ENCODE results near the gene ZNF672.
"Not testable (repeated sequence)": the region's sequence is repeated elsewhere in the genome, so short reads cannot be mapped to it uniquely, and the experiment has no call there.

Gene ZNF672

DNA sequence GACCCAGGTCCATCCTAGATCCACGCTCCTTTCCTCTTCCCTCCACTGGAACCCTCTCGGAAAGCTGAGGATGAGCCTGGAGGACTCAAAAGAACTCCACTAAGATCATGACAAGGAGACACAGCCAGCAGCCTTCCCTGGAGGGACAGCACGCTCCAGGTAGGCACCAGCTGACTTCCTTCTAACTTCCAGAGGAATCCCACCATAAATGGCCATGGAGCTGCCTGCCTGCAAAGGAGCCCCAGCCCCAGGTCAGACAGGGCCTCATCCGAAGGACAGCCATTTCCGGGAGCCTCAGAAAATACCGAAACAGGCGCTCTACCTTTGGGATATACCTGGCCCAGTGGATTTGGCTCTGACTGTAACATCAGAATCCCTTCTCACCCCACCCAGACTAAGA lies 16.4 kb upstream of the ZNF672 start:
- Histone ChIP-seq H3K9me3 (ENCODE audit: control insufficient read depth in 1 of 2, low read length in 2 of 2) (no peaks in the 10 kb centered on the region), H3K4me3 (ENCODE audit: low read depth in 1 of 2, low read length in 2 of 2) (no peak overlapping the region), H3K36me3 (ENCODE audit: control insufficient read depth in 1 of 2, insufficient read depth in 2 of 2, low read length in 2 of 2) (peaks cover 12 to 52% of the 10 kb centered on the region in 2 donors), H3K27me3 (ENCODE audit: control insufficient read depth in 1 of 2, insufficient read depth in 2 of 2, low read length in 2 of 2) (no peaks in the 10 kb centered on the region), H3K27ac (ENCODE audit: low read depth, low read length) (no peak overlapping the region), H3K4me1 (ENCODE audit: control insufficient read depth in 1 of 2, insufficient read depth in 2 of 2, low read length in 2 of 2) (peaks cover 32 to 48% of the 10 kb centered on the region in 2 donors), H3K9ac (ENCODE audit: low read depth in 1 of 2, low read length in 2 of 2) (no peak overlapping the region)

DNA sequence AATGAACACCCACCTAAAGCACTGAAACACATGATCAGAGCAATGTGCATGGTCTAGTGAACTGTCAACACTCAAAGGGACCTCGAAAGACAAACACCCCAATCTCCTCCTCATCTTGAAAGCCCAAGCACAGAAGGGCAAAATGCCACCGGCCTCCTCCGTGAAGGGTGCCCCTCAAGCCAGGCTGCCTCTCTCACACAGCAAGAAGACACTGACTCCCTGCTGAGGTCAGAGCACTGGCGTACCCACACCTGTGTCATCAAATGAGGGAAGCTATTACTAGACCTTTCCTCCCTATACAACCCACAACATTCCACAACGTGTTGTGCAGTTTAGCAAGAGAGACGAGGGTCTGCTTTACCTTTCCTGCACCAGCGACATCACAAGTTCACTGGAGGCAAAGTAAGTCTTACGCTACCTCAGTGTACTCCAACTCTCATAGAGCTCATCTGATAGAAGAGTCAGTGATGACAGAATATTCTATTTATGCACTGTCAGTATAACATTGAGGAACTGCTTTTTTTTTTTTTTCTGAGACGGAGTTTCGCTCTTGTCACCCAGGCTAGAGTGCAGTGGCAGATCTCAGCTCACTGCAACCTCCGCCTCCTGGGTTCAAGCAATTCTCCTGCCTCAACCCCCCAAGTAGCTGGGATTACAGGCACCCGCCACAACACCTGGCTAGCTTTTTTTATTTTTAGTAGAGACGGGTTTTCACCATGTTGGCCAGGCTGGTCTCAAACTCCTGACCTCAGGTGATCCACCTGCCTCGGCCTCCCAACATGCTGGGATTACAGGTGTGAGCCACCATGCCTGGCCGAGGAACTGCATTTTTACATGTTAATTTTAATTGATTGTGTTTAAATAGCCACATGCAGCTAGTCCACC lies 15.6 kb upstream of the ZNF672 start:
- Histone ChIP-seq H3K27me3 (ENCODE audit: control insufficient read depth in 1 of 2, insufficient read depth in 2 of 2, low read length in 2 of 2) (no peaks in the 10 kb centered on the region), H3K36me3 (ENCODE audit: control insufficient read depth in 1 of 2, insufficient read depth in 2 of 2, low read length in 2 of 2) (peaks cover 8 to 44% of the 10 kb centered on the region in 2 donors), H3K9ac (ENCODE audit: low read depth in 1 of 2, low read length in 2 of 2) (no peak overlapping the region), H3K9me3 (ENCODE audit: control insufficient read depth in 1 of 2, low read length in 2 of 2) (no peaks in the 10 kb centered on the region), H3K4me1 (ENCODE audit: control insufficient read depth in 1 of 2, insufficient read depth in 2 of 2, low read length in 2 of 2) (peaks cover 40 to 51% of the 10 kb centered on the region in 2 donors), H3K4me3 (ENCODE audit: low read depth in 1 of 2, low read length in 2 of 2) (peak overlapping the region in 1 of 2 donors; percentile 11), H3K27ac (ENCODE audit: low read depth, low read length) (no peak overlapping the region)

DNA sequence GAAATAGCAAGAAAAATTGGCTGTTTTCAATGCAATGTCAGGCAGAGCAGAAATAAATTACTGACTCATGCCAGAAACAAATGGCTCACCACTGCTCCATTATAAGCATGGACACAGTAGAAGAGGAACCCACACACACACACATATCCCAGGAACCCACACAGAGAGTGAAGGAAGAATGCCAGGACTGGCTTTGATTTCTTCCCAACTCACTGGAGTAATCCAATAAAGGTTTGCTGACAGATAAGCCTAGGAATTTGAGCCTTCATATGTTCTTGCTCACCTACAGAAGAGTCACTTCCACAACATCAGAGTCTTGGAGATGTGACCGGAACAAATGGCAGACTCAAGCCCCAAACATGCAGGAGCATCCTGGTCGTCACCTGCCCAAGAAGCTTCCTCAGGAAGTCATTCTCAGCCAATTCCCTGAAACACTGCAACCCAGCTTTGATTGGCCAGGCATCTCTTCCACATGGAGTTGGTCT lies 14.5 kb upstream of the ZNF672 start:
- peak overlapping the region; percentile 11 to 74 for H3K4me3 ChIP-seq (ENCODE audit: low read depth in 1 of 2, low read length in 2 of 2)
- H3K9ac ChIP-seq (ENCODE audit: low read depth in 1 of 2, low read length in 2 of 2): no peak overlapping the region
- H3K27ac ChIP-seq (ENCODE audit: low read depth, low read length): no peak overlapping the region
- H3K36me3 ChIP-seq (ENCODE audit: control insufficient read depth in 1 of 2, insufficient read depth in 2 of 2, low read length in 2 of 2): peaks cover 8 to 40% of the 10 kb centered on the region in 2 donors
- H3K27me3 ChIP-seq (ENCODE audit: control insufficient read depth in 1 of 2, insufficient read depth in 2 of 2, low read length in 2 of 2): no peaks in the 10 kb centered on the region
- H3K9me3 ChIP-seq (ENCODE audit: control insufficient read depth in 1 of 2, low read length in 2 of 2): no peaks in the 10 kb centered on the region
- peaks cover 41 to 49% of the 10 kb centered on the region in 2 donors for H3K4me1 ChIP-seq (ENCODE audit: control insufficient read depth in 1 of 2, insufficient read depth in 2 of 2, low read length in 2 of 2)

- Histone ChIP-seq H3K4me1 (ENCODE audit: control insufficient read depth in 1 of 2, insufficient read depth in 2 of 2, low read length in 2 of 2) (peaks cover 41 to 45% of the 10 kb centered on the region in 2 donors), H3K36me3 (ENCODE audit: control insufficient read depth in 1 of 2, insufficient read depth in 2 of 2, low read length in 2 of 2) (peaks cover 8 to 35% of the 10 kb centered on the region in 2 donors), H3K4me3 (ENCODE audit: low read depth in 1 of 2, low read length in 2 of 2) (peak overlapping the region; percentile 74 to 99), H3K27me3 (ENCODE audit: control insufficient read depth in 1 of 2, insufficient read depth in 2 of 2, low read length in 2 of 2) (no peaks in the 10 kb centered on the region), H3K9ac (ENCODE audit: low read depth in 1 of 2, low read length in 2 of 2) (peak overlapping the region in 1 of 2 donors; percentile 74), H3K9me3 (ENCODE audit: control insufficient read depth in 1 of 2, low read length in 2 of 2) (no peaks in the 10 kb centered on the region), H3K27ac (ENCODE audit: low read depth, low read length) (no peak overlapping the region)
Measured at GRCh38 chr1:248824301-248824700, 13.7 kb upstream of the ZNF672 start.

- peaks cover 8 to 35% of the 10 kb centered on the region in 2 donors for H3K36me3 ChIP-seq (ENCODE audit: control insufficient read depth in 1 of 2, insufficient read depth in 2 of 2, low read length in 2 of 2)
- no peaks in the 10 kb centered on the region for H3K9me3 ChIP-seq (ENCODE audit: control insufficient read depth in 1 of 2, low read length in 2 of 2)
- peak overlapping the region; percentile 74 to 98 for H3K9ac ChIP-seq (ENCODE audit: low read depth in 1 of 2, low read length in 2 of 2)
- no peak overlapping the region for H3K27ac ChIP-seq (ENCODE audit: low read depth, low read length)
- no peaks in the 10 kb centered on the region for H3K27me3 ChIP-seq (ENCODE audit: control insufficient read depth in 1 of 2, insufficient read depth in 2 of 2, low read length in 2 of 2)
- H3K4me1 ChIP-seq (ENCODE audit: control insufficient read depth in 1 of 2, insufficient read depth in 2 of 2, low read length in 2 of 2): peaks cover 41 to 45% of the 10 kb centered on the region in 2 donors
- peak overlapping the region; percentile 74 to 99 for H3K4me3 ChIP-seq (ENCODE audit: low read depth in 1 of 2, low read length in 2 of 2)
Measured at GRCh38 chr1:248824701-248825100, 13.3 kb upstream of the ZNF672 start.

- Histone ChIP-seq H3K27me3 (ENCODE audit: control insufficient read depth in 1 of 2, insufficient read depth in 2 of 2, low read length in 2 of 2) (no peaks in the 10 kb centered on the region), H3K4me3 (ENCODE audit: low read depth in 1 of 2, low read length in 2 of 2) (peak overlapping the region; percentile 74 to 99), H3K27ac (ENCODE audit: low read depth, low read length) (no peak overlapping the region), H3K36me3 (ENCODE audit: control insufficient read depth in 1 of 2, insufficient read depth in 2 of 2, low read length in 2 of 2) (peaks cover 8 to 31% of the 10 kb centered on the region in 2 donors), H3K9ac (ENCODE audit: low read depth in 1 of 2, low read length in 2 of 2) (peak overlapping the region; percentile 74 to 98), H3K9me3 (ENCODE audit: control insufficient read depth in 1 of 2, low read length in 2 of 2) (no peaks in the 10 kb centered on the region), H3K4me1 (ENCODE audit: control insufficient read depth in 1 of 2, insufficient read depth in 2 of 2, low read length in 2 of 2) (peaks cover 41 to 45% of the 10 kb centered on the region in 2 donors)
Measured at GRCh38 chr1:248825136-248825535, 12.9 kb upstream of the ZNF672 start.

- Histone ChIP-seq H3K4me3 (ENCODE audit: low read depth in 1 of 2, low read length in 2 of 2) (peak overlapping the region; percentile 74 to 99), H3K9ac (ENCODE audit: low read depth in 1 of 2, low read length in 2 of 2) (peak overlapping the region; percentile 74 to 98), H3K27me3 (ENCODE audit: control insufficient read depth in 1 of 2, insufficient read depth in 2 of 2, low read length in 2 of 2) (no peaks in the 10 kb centered on the region), H3K4me1 (ENCODE audit: control insufficient read depth in 1 of 2, insufficient read depth in 2 of 2, low read length in 2 of 2) (peaks cover 41 to 45% of the 10 kb centered on the region in 2 donors), H3K27ac (ENCODE audit: low read depth, low read length) (peak overlapping the region; percentile 96), H3K9me3 (ENCODE audit: control insufficient read depth in 1 of 2, low read length in 2 of 2) (no peaks in the 10 kb centered on the region), H3K36me3 (ENCODE audit: control insufficient read depth in 1 of 2, insufficient read depth in 2 of 2, low read length in 2 of 2) (peaks cover 8 to 27% of the 10 kb centered on the region in 2 donors)
Measured at GRCh38 chr1:248825573-248825908, 12.5 kb upstream of the ZNF672 start.

GRCh38 chr1:248825909-248826760 lies 11.9 kb upstream of the ZNF672 start, which contains the start of gene SH3BP5L:
Gene SH3BP5L, minus strand, starts transcription at chr1:248825915. Its CDS starts 980 bp downstream, at chr1:248824935.
- H3K4me1 ChIP-seq (ENCODE audit: control insufficient read depth in 1 of 2, insufficient read depth in 2 of 2, low read length in 2 of 2): peaks cover 41 to 45% of the 10 kb centered on the region in 2 donors
- H3K9ac ChIP-seq (ENCODE audit: low read depth in 1 of 2, low read length in 2 of 2): peak within 1 kb of the TSS; percentile 74 to 98
- H3K4me3 ChIP-seq (ENCODE audit: low read depth in 1 of 2, low read length in 2 of 2): peak within 1 kb of the TSS; percentile 74 to 99
- no peaks in the 10 kb centered on the region for H3K9me3 ChIP-seq (ENCODE audit: control insufficient read depth in 1 of 2, low read length in 2 of 2)
- H3K27me3 ChIP-seq (ENCODE audit: control insufficient read depth in 1 of 2, insufficient read depth in 2 of 2, low read length in 2 of 2): no peaks in the 10 kb centered on the region
- peak within 1 kb of the TSS; percentile 96 for H3K27ac ChIP-seq (ENCODE audit: low read depth, low read length)
- H3K36me3 ChIP-seq (ENCODE audit: control insufficient read depth in 1 of 2, insufficient read depth in 2 of 2, low read length in 2 of 2): peaks cover 8 to 21% of the 10 kb centered on the region in 2 donors

- H3K27me3 ChIP-seq (ENCODE audit: control insufficient read depth in 1 of 2, insufficient read depth in 2 of 2, low read length in 2 of 2): no peaks in the 10 kb centered on the region
- peaks cover 5 to 7% of the 10 kb centered on the region in 2 donors for H3K36me3 ChIP-seq (ENCODE audit: control insufficient read depth in 1 of 2, insufficient read depth in 2 of 2, low read length in 2 of 2)
- no peak overlapping the region for H3K4me3 ChIP-seq (ENCODE audit: low read depth in 1 of 2, low read length in 2 of 2)
- H3K9me3 ChIP-seq (ENCODE audit: control insufficient read depth in 1 of 2, low read length in 2 of 2): no peaks in the 10 kb centered on the region
- H3K9ac ChIP-seq (ENCODE audit: low read depth in 1 of 2, low read length in 2 of 2): no peak overlapping the region
- H3K4me1 ChIP-seq (ENCODE audit: control insufficient read depth in 1 of 2, insufficient read depth in 2 of 2, low read length in 2 of 2): peaks cover 22 to 23% of the 10 kb centered on the region in 2 donors
- no peak overlapping the region for H3K27ac ChIP-seq (ENCODE audit: low read depth, low read length)
Measured at GRCh38 chr1:248828845-248829244, 9.2 kb upstream of the ZNF672 start.

DNA sequence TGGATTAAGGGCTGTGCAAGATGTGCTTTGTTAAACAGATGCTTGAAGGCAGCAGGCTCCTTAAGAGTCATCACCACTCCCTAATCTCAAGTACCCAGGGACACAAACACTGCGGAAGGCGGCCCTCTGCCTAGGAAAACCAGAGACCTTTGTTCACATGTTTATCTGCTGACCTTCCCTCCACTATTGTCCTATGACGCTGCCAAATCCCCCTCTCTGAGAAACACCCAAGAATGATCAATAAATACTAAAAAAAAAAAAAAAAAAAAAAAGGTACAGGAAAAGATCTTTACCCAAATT lies 7.4 kb upstream of the ZNF672 start:
- H3K4me3 ChIP-seq (ENCODE audit: low read depth in 1 of 2, low read length in 2 of 2); H3K4me1 ChIP-seq (ENCODE audit: control insufficient read depth in 1 of 2, insufficient read depth in 2 of 2, low read length in 2 of 2); H3K36me3 ChIP-seq (ENCODE audit: control insufficient read depth in 1 of 2, insufficient read depth in 2 of 2, low read length in 2 of 2); H3K27ac ChIP-seq (ENCODE audit: low read depth, low read length); H3K9ac ChIP-seq (ENCODE audit: low read depth in 1 of 2, low read length in 2 of 2); H3K9me3 ChIP-seq (ENCODE audit: control insufficient read depth in 1 of 2, low read length in 2 of 2); H3K27me3 ChIP-seq (ENCODE audit: control insufficient read depth in 1 of 2, insufficient read depth in 2 of 2, low read length in 2 of 2): not testable (repeated sequence)
